Measurements from ENCODE around the gene SEMA5A. TPM values are rescaled to one million over a fixed set of nuclear protein-coding genes. Genes with fewer than 3 reads are reported as not detected.

SEMA5A gene
- total RNA-seq, 3 donors from 2014 or later = 20.3 to 43.8 (median 33.6) TPM

DNA sequence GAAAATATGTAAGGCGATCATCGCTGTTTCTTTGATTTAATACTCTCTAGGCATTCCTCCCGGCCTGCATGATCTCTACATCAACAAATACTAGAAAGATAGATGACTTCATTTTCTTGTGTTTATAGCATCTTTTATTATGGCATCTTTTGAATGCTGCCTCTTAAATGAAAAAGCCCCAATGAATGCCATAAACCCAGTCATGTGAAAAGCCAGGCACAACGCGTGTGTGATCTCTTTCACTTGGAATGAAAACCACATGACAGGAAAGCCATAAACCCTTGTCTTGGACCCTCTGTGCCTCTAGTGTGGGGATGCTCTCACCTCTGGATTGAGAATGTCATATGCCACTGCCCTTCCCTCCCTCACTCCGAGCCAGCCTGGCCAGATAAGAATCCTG, 476.2 kb downstream of the SEMA5A start:
- no peaks in the 10 kb centered on the region for H3K36me3 ChIP-seq (ENCODE audit: low read depth)
- DNase-seq = no peak
- TF ChIP-seq, protein P1, sequence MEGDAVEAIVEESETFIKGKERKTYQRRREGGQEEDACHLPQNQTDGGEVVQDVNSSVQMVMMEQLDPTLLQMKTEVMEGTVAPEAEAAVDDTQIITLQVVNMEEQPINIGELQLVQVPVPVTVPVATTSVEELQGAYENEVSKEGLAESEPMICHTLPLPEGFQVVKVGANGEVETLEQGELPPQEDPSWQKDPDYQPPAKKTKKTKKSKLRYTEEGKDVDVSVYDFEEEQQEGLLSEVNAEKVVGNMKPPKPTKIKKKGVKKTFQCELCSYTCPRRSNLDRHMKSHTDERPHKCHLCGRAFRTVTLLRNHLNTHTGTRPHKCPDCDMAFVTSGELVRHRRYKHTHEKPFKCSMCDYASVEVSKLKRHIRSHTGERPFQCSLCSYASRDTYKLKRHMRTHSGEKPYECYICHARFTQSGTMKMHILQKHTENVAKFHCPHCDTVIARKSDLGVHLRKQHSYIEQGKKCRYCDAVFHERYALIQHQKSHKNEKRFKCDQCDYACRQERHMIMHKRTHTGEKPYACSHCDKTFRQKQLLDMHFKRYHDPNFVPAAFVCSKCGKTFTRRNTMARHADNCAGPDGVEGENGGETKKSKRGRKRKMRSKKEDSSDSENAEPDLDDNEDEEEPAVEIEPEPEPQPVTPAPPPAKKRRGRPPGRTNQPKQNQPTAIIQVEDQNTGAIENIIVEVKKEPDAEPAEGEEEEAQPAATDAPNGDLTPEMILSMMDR (IDR thresholded peaks at IDR 0.05) = no peak
- no peak for ATAC-seq
- no peak overlapping the region for H3K4me3 ChIP-seq
- no peaks in the 10 kb centered on the region for H3K9me3 ChIP-seq
- H3K4me1 ChIP-seq (ENCODE audit: low read depth) = no peaks in the 10 kb centered on the region
- intact Hi-C loops (cut with DNase I, micrococcal nuclease) = no loop called here

DNA sequence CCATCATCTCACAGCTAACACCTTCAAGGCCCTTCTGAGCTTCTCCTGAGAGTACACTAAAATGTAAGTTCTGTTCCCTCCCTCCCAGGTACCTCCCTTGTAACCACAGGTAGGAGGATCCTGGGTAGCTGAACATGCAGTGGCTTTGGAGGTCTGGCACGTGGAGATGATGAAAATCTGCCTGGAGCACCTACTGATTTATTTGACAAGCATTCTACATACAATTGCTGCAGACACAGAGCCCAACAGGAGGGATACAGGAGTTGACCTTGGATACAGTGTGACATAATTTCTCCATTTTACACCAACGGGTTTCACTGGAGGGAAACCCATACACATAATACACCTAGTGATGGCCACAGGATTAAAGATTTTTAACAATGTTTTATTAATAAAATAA, 478.7 kb downstream of the SEMA5A start:
- Histone ChIP-seq H3K9me3 (no peaks in the 10 kb centered on the region), H3K4me3 (no peak overlapping the region), H3K36me3 (ENCODE audit: low read depth) (no peaks in the 10 kb centered on the region), H3K4me1 (ENCODE audit: low read depth) (no peaks in the 10 kb centered on the region)
- DNase-seq = no peak
- ATAC-seq = no peak
- intact Hi-C loops (cut with DNase I, micrococcal nuclease) = no loop called here
- TF ChIP-seq, protein P1 (IDR thresholded peaks at IDR 0.05) = no peak

DNA sequence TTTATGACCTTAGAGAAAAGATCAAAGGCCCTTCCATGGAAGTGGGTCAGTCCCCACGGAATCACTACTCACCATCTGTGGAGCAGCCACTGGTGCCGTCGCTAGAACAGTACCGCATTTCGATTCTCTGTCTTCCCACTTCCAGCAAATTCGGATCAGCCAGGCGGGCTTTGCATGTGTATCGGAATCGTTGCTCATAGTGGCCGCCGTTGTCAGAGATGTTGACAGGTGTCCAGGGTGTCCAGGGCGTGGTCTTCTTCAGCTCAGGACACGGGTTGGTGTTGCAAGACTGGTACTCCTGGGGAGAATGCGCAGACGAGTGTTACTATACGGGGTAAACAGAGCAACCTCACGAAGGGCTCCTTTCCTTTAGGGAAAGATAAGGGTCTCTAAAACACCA, 479.5 kb downstream of the SEMA5A start:
- no peaks in the 10 kb centered on the region for H3K9me3 ChIP-seq
- H3K4me1 ChIP-seq (ENCODE audit: low read depth) = no peaks in the 10 kb centered on the region
- H3K4me3 ChIP-seq = no peak overlapping the region
- DNase-seq = no peak
- ATAC-seq = no peak
- no peaks in the 10 kb centered on the region for H3K36me3 ChIP-seq (ENCODE audit: low read depth)
- intact Hi-C loops (cut with DNase I, micrococcal nuclease) = no loop called here
- TF ChIP-seq, protein P1 (IDR thresholded peaks at IDR 0.05) = no peak

DNA sequence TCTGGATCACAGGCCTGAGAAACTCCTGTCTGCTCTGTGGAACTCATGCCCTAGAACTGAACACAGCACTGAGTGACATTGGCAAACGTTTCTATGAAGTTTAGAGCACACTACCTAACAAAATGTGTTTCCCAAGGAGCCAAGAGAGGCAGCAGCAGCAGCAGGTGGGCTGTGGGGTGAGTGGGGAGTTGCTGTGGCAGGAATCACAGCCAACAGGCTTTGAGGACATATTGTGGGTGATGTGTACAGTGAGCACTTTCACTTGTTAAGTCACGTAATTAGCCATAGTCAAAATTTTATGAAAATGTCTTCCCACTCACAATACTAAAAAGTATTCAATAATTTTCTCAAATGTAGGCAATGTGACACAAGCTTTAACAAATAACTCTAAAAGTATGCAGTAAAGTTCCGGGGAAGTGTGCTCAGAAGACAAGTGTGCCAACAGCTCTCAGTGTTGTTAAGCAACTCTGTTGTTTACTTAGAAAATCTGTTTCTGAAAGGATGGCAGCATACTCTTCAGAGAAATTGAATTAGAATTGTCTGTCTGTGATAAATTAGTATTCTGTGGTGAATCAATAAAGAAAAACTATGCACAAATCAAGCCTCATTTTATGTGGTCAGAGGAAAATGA, 482.1 kb downstream of the SEMA5A start:
- Histone ChIP-seq H3K9me3 (no peaks in the 10 kb centered on the region), H3K36me3 (ENCODE audit: low read depth) (no peaks in the 10 kb centered on the region), H3K4me3 (no peak overlapping the region), H3K4me1 (ENCODE audit: low read depth) (no peaks in the 10 kb centered on the region)
- no peak for ATAC-seq
- intact Hi-C loops (cut with DNase I, micrococcal nuclease) = no loop called here
- TF ChIP-seq, protein P1 (IDR thresholded peaks at IDR 0.05) = no peak
- no peak for DNase-seq

DNA sequence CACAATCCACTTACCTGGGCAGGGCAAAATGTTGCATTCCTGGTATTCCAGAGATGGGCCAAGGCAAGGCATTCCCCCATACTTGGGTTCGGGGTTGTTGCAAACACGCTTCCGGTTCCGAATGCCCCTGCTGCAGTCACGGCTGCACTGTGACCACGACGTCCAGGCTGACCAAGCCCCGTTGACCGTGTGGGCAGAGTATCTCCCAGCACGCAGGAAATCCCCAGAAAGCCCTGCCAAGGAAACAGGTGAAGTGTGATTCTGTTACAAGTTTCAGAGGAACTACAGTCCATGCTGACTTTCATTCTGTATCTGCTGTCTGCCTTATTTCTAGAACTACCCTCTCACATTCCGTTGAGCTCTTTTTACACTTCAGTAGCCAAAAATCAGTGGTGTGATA, 483.0 kb downstream of the SEMA5A start:
- Histone ChIP-seq H3K4me3 (no peak overlapping the region), H3K9me3 (no peaks in the 10 kb centered on the region), H3K4me1 (ENCODE audit: low read depth) (no peaks in the 10 kb centered on the region), H3K36me3 (ENCODE audit: low read depth) (no peaks in the 10 kb centered on the region)
- TF ChIP-seq, protein P1 (IDR thresholded peaks at IDR 0.05) = no peak
- intact Hi-C loops (cut with DNase I, micrococcal nuclease) = no loop called here
- no peak for ATAC-seq
- no peak for DNase-seq
